Measurements from ENCODE around the gene HNRNPA1L2.
"Not testable (repeated sequence)": the region's sequence is repeated elsewhere in the genome, so short reads cannot be mapped to it uniquely, and the experiment has no call there.

Gene HNRNPA1L2

DNA sequence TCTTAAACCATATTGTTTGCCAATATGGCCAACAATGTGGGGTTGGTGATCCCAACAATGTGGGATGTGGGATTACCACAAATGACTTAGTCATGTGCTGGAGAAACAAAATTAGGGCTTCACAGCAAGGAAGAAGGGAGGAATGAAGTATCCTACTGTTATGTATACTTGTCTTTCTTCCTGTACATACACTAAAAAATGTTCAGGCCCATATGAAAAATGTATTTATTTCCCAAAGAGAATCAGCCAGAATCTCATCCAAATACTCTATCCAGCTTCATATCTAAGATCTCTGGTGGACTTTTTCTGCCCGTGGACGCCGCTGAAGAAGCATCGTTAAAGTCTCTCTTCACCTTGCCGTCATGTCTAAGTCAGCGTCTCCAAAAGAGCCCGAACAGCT is at the start of gene HNRNPA1L2:
Gene HNRNPA1L2, plus strand, starts transcription at position 301 of the 400 bp plus-strand sequence. Its CDS starts 62 bp downstream, at position 363.
- no peak for DNase-seq (ENCODE audit: low read depth in 3 of 3, low spot score in 1 of 3)

- DNase-seq (ENCODE audit: low read depth in 3 of 3, low spot score in 1 of 3), result not testable (repeated sequence)
Measured at GRCh38 chr13:52593175-52593574, 49.1 kb upstream of the HNRNPA1L2 start.

- DNase-seq (ENCODE audit: low read depth in 3 of 3, low spot score in 1 of 3), result not testable (repeated sequence)
Measured at GRCh38 chr13:52593812-52594211, 48.4 kb upstream of the HNRNPA1L2 start.

DNA sequence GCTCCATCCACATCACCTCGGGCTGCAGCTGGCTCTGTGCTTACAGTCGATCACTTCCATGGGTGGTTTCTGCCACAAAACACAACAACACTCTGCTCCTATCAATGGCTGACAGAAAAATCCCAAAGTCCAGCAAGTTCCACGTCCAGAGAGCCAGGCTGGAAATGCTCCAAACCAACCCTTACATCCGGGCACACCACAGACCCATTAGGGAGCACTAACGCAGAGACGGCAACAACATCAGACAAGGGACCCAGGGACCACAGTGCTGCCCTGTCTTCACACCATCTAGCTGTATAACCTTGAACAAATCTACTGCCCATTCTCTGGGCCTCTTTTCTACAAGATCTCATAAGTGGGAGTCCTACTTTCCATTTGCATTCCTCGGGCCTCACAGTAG is 47.9 kb upstream of the HNRNPA1L2 start:
- DNase-seq (ENCODE audit: low read depth in 3 of 3, low spot score in 1 of 3), result not testable (repeated sequence)

DNA sequence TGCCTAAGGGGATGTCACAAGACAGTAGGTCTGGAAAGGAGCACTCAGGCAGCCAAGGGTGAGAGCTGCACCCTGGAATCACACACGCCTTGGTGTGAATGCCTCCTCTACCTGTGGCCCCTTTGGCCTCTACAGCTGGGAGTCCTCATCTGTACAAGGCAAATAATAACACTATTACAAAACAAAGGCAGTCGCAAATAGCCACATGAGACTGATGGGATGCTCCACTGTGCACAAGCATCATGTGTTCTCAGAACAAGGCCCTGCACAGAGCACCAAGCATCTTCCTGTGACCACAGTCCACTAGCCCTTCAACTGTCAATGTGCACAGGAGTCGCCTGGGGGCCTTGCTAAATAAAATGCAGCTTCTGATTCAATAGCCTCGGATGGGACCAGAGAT is 44.6 kb upstream of the HNRNPA1L2 start:
- DNase-seq (ENCODE audit: low read depth in 3 of 3, low spot score in 1 of 3), result no peak

DNA sequence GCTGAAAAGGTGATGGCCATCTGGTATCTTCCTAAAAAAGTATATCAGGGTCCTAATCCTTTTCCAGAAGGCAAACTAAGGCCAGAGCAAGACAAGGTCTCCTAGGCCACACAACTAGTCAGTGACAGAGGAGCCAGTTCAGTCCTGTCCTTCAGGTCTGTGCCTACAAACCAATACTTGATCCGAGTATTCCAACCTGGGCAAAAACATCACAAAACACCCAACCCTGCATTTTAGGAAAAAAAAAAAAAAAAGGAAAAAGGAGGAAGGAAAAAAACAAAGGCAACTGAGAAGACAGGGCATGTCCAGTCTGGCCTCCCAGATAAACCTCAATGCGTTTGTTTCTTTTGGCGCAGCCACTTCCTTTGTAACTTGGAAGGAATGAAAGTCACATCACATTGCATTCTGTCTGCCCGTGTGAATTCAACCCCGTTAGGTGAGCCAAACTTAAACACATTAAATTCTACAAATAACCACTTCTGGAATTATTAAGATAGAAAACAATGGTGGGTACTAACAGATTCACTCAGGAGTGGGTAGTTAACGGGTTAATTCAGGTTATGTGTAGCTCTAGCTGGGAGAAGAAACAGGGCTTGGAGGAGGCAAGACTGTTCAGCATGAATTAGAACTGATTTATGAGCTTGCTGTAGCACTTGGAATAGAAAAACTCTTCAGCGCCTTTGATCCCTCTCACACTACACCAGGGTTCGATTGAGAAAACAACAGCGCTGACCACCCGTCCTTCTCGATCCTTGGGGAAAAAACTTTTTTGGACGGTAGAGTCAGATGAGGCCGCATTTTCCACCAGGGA is 43.0 kb upstream of the HNRNPA1L2 start:
- DNase-seq (ENCODE audit: low read depth in 3 of 3, low spot score in 1 of 3), result no peak

- no peak for DNase-seq (ENCODE audit: low read depth in 3 of 3, low spot score in 1 of 3)
Measured at GRCh38 chr13:52599848-52600603, 42.2 kb upstream of the HNRNPA1L2 start.

DNA sequence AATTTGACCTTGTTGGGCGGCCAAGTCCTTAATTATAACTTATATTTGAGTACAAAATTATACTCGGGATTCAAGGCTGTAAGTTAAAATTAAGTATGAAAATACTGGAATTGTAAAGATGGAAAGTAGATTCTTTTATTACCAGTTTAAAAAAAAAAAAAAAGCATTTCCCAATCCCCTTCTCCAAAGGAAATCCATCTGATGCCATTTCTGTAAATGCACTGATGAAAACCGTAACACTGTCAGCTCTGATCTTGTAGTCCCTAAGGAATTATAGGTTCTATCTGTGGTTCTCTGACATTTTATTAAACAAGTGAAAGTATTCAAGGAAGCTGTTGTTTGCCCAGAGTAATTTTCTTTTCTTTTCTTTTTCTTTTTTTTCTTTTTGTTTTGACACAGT is 41.6 kb upstream of the HNRNPA1L2 start:
- DNase-seq (ENCODE audit: low read depth in 3 of 3, low spot score in 1 of 3), result no peak

- DNase-seq (ENCODE audit: low read depth in 3 of 3, low spot score in 1 of 3), result not testable (repeated sequence)
Measured at GRCh38 chr13:52603316-52603715, 38.9 kb upstream of the HNRNPA1L2 start.

GRCh38 chr13:52606126-52606525 is 36.1 kb upstream of the HNRNPA1L2 start:
- not testable (repeated sequence) for DNase-seq (ENCODE audit: low read depth in 3 of 3, low spot score in 1 of 3)

DNA sequence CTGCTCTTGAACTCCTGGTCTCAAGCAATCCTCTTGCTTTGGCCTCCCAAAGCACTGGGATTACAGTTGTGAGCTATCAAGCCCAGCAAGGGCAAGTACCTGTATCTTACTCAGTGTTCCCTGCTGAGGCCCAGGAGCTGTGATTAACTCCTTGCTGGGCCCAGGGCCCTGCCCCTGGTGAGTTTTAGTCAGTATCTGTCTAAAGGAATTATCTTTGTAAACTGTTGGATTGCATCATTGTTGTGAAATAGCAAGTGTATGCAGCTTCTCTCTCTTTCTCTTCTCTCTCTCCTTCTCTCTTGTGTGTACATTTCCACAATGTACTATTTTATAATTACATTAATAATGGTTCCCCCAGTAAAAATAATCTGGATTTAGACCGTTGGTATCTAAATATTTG is 35.4 kb upstream of the HNRNPA1L2 start:
- DNase-seq (ENCODE audit: low read depth in 3 of 3, low spot score in 1 of 3), result not testable (repeated sequence)

DNA sequence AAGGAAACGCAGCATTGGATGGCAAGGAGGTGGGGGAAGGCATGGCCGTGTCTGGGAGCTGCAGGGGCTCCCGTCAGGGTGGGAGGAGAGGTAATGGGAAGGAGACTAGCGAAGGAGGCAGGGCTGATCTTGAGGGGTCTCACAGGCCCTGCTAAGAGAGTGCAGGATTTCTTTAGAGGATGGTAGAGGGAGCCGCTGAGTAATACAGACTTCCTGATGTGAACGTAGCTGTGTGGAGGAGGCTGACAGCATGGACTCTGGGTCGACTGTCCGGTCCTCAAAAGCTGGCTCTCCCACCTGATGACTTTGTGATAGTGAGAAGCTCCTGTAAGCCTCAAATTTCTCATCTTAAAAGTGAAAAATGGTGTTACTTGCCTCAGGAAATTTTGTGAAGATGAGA is 34.0 kb upstream of the HNRNPA1L2 start:
- not testable (repeated sequence) for DNase-seq (ENCODE audit: low read depth in 3 of 3, low spot score in 1 of 3)

GRCh38 chr13:52609013-52609606 is 33.1 kb upstream of the HNRNPA1L2 start:
- DNase-seq (ENCODE audit: low read depth in 3 of 3, low spot score in 1 of 3), result not testable (repeated sequence)

DNA sequence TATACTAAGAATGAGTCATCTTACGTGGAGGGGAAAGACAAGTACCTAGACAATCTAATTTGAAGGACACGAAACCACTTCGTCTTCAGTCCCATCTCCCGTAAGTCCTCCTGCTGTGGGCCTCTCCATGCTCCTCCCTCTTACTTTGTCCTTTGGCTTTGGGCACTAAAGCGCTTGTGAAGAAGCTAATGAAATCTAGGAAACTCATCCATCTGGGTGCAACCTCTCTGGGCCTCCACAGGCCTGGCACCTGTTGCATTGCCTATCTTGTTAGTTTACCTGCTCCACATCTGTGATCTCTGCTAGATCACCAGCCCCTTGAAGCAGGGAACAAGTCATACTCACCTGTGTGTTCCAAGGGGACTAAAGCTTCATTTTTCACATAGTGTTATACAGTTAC is 32.1 kb upstream of the HNRNPA1L2 start:
- not testable (repeated sequence) for DNase-seq (ENCODE audit: low read depth in 3 of 3, low spot score in 1 of 3)

GRCh38 chr13:52615134-52615801 is 27.0 kb upstream of the HNRNPA1L2 start:
- no peak for DNase-seq (ENCODE audit: low read depth in 3 of 3, low spot score in 1 of 3)

DNA sequence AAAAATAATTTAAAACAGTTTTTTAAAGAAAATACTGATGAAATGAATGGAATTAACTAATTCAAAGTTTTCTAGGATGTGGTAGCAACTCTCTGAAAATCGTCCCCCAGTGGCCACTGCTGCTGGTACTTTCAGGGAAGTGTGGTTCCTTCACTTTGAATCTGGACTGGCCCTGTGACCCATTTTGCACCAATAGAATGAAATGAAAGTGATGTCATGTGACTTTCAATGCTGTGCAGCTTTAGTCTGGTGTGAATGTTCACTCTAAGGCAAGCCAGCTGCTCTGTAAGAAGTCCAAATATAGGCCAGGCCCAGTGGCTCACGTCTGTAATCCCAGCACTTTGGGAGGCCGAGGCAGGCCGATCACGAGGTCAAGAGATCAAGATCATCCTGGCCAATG is 26.4 kb upstream of the HNRNPA1L2 start:
- DNase-seq (ENCODE audit: low read depth in 3 of 3, low spot score in 1 of 3), result no peak

GRCh38 chr13:52617070-52618060 is 24.9 kb upstream of the HNRNPA1L2 start:
- DNase-seq (ENCODE audit: low read depth in 3 of 3, low spot score in 1 of 3), result peak; percentile 46 to 74 (median 61)

DNA sequence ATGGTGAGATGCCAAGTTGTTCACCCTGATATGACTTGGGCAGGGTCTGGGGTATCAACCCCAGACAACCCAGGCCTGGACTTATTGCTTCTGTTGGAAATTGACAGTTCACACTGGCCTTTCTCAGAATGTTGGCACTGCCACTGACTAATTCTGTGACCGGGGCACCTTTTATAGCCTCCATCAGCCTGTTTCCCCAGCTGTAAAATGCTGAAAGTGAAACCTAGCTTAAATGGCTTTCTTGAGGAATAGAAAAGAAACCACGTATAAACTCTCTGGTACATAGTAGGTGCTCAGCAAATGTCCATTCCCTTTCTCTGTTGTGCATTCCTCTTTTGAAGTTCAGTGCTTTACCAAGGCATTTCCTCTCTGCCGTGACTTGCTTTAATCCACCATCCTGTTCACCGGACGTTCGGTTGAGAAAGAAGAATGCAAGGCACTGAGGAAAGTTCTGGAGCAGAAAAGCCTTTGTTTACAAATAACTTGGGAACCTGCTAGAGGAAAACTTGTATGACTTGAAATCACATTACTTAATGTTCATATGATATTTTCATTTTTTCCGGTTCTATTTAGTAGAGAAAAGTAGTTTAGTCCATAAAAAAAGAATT is 11.0 kb upstream of the HNRNPA1L2 start:
- not testable (repeated sequence) for DNase-seq (ENCODE audit: low read depth in 3 of 3, low spot score in 1 of 3)

DNA sequence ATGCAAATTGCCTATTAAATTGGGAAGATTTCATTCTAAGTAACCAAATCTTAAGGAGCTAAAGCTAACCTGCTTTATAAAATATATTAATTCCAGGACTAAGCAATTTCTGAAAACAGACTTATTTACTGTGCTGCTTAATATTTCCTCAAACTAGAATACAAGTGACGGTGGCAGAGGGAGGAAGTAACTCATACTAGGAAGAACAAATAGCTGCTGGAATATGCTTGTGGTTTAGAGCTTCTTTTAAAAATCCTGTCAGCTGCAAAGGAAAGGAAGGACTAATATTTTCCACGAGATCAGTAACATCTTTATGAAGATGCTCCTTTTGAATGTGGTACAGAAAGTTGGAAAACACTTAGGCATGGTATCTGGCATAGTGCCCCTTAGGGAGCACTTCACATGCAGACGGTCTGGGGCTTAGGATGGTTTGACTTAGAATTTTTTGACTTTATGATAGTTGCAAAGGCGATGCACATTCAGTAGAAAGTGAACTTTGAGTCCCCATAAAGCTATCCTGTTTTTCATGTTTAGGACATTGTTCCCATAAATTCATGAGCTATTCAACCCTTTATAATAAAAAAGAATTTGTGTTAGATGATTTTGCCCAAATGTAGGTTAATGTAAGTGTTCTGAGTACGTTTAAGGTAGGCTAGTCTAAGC is 3.4 kb upstream of the HNRNPA1L2 start:
- DNase-seq (ENCODE audit: low read depth in 3 of 3, low spot score in 1 of 3), result no peak
